HepG2 (cell line): Measurements from ENCODE around the gene THEM4. TPM values are rescaled to one million over a fixed set of nuclear protein-coding genes. Genes with fewer than 3 reads are reported as not detected.

Source experiments
- ATAC-seq: fragments of 200-7000 bp; cut with Tn5 transposase; 3 replicates; pipeline ENCODE4 v1.9.1; 2020; ENCODE audit warnings: mild to moderate bottlenecking, moderate library complexity
- BruUV-seq: library from RNA; stranded (reverse); fragments of 400-500 nt; replicated peaks from 2 replicates; lab custom pipeline; 2021; lab: Mats Ljungman, UMichigan
- CTCF ChIA-PET: fragments of 300-600 bp; formaldehyde crosslinking; extraction: SDS; loops from one replicate; lab custom pipeline; 2021; ENCODE audit warnings: low total read pairs, inconsistent platforms, low intra/inter-chr PET ratio; lab: Yijun Ruan, JAX
- POLR2A ChIA-PET: fragments of 350-600 bp; sonication (Branson Sonifier 250); formaldehyde crosslinking; loops from one replicate; lab custom pipeline; 2020; ENCODE audit warnings: antibody characterized with exemption, inconsistent platforms; lab: Yijun Ruan, JAX
- DNase-seq: peaks from one replicate; pipeline ENCODE4 v3.0.0-alpha.2; 2015; ENCODE audit warnings: low spot score
- FAIRE-seq: peaks from 3 replicates; lab custom pipeline; 2011; peaks lifted over from hg19 to GRCh38; lab: Jason Lieb, UNC
- H2AFZ ChIP-seq: one replicate; pipeline ENCODE4 v1.6.1; 2011; ENCODE audit warnings: low read length, inconsistent platforms
- H3K27ac ChIP-seq: fragments of 300-600 bp; 3 replicates; pipeline ENCODE4 v1.8.0; 2011; ENCODE audit warnings: mixed run types, mild to moderate bottlenecking, mixed read lengths, low read length, inconsistent platforms; ENCODE audit not compliant: insufficient read depth; ENCODE audit errors: extremely low read length
- H3K27me3 ChIP-seq, 2 experiments: fragments of 200-600 bp in 1 of 2; 2 replicates in 1 of 2; 3 replicates in 1 of 2; pipeline versions ENCODE4 v1.6.0 to v1.8.0; 2011; ENCODE audit warnings: low read length in 2 of 2, mild to moderate bottlenecking in 2 of 2, moderate library complexity in 2 of 2, inconsistent platforms in 1 of 2; ENCODE audit not compliant: insufficient read depth in 2 of 2, control insufficient read depth in 1 of 2
- H3K36me3 ChIP-seq, 2 experiments: fragments of 200-600 bp in 1 of 2; replicated peaks in 1 of 2; 2 replicates in 1 of 2; 3 replicates in 1 of 2; pipeline versions ENCODE4 v1.5.1 to v1.8.0; 2011; ENCODE audit warnings: low read length in 2 of 2, inconsistent platforms in 1 of 2; ENCODE audit not compliant: insufficient read depth in 2 of 2, control insufficient read depth in 1 of 2
- H3K4me1 ChIP-seq: 2 replicates; pipeline ENCODE4 v1.5.1; 2012; ENCODE audit warnings: low read length, inconsistent platforms; ENCODE audit not compliant: insufficient read depth
- H3K4me2 ChIP-seq: 2 replicates; pipeline ENCODE4 v1.6.0; 2011; ENCODE audit warnings: low read depth, low read length, inconsistent platforms
- H3K4me3 ChIP-seq, 3 experiments: fragments of 200-600 bp in 1 of 3; sonication (generic), shearing (Covaris generic) in 1 of 3; replicated peaks in 1 of 3; 2 replicates each; pipeline ENCODE4 v1.5.1; 2011 to 2016; ENCODE audit warnings: low read length in 3 of 3, inconsistent platforms in 2 of 3, low read depth in 2 of 3, mild to moderate bottlenecking in 2 of 3, control low read depth in 1 of 3, mixed read lengths in 1 of 3; ENCODE audit not compliant: insufficient read depth in 1 of 3
- H3K79me2 ChIP-seq: one replicate; pipeline ENCODE4 v1.6.1; 2011; ENCODE audit warnings: low read length, inconsistent platforms; ENCODE audit not compliant: insufficient read depth
- H3K9ac ChIP-seq: 2 replicates; pipeline ENCODE4 v1.6.0; 2011; ENCODE audit warnings: mild to moderate bottlenecking, low read depth, low read length, inconsistent platforms; ENCODE audit not compliant: insufficient read depth
- H3K9me3 ChIP-seq: 2 replicates; pipeline ENCODE4 v1.5.1; 2012; ENCODE audit warnings: mild to moderate bottlenecking, low read length
- H4K20me1 ChIP-seq: 2 replicates; pipeline ENCODE4 v1.6.0; 2011; ENCODE audit warnings: inconsistent platforms, mild to moderate bottlenecking, low read length, moderate library complexity; ENCODE audit not compliant: insufficient read depth
- BRD4 ChIP-seq: sonication (generic); formaldehyde crosslinking; IDR thresholded peaks from 2 replicates; pipeline ENCODE4 v1.4.0; 2020; ENCODE audit warnings: missing genetic modification reagents
- ISX ChIP-seq: sonication (generic); formaldehyde crosslinking; conservative IDR thresholded peaks from 2 replicates; pipeline ENCODE4 v1.5.0; 2020; ENCODE audit warnings: missing genetic modification reagents
- ZFP41 ChIP-seq: sonication (generic); formaldehyde crosslinking; IDR thresholded peaks from 2 replicates; pipeline ENCODE4 v1.4.0; 2020; ENCODE audit warnings: mild to moderate bottlenecking, missing genetic modification reagents, borderline replicate concordance
- ZNF253 ChIP-seq: sonication (generic); formaldehyde crosslinking; IDR thresholded peaks from 2 replicates; pipeline ENCODE4 v1.8.0; 2022; ENCODE audit warnings: mild to moderate bottlenecking, missing genetic modification reagents, borderline replicate concordance
- ZNF280B ChIP-seq: sonication (generic); formaldehyde crosslinking; IDR thresholded peaks from 2 replicates; pipeline ENCODE4 v1.5.0; 2020; ENCODE audit warnings: missing genetic modification reagents, mild to moderate bottlenecking, borderline replicate concordance
- ZNF501 ChIP-seq: sonication (generic); formaldehyde crosslinking; IDR thresholded peaks from 2 replicates; pipeline ENCODE4 v1.5.1; 2020; ENCODE audit warnings: mild to moderate bottlenecking, moderate library complexity, missing genetic modification reagents
- ZNF576 ChIP-seq: sonication (generic); formaldehyde crosslinking; IDR thresholded peaks from 2 replicates; pipeline ENCODE4 v1.4.0; 2020; ENCODE audit warnings: mild to moderate bottlenecking, missing genetic modification reagents
- ZNF7 ChIP-seq: IDR thresholded peaks from 2 replicates; pipeline ENCODE4 v1.6.1; 2016; ENCODE audit warnings: missing biosample characterization, missing genetic modification reagents
- ZNF780A ChIP-seq: sonication (generic); formaldehyde crosslinking; IDR thresholded peaks from 2 replicates; pipeline ENCODE4 v1.8.0; 2022; ENCODE audit warnings: mild to moderate bottlenecking, missing genetic modification reagents, moderate library complexity
- WGBS: methylation state at CpG from one replicate; pipeline ENCODE4 v1.1.6; 2017; ENCODE audit warnings: low lambda C conversion rate; 5-methylcytosine and 5-hydroxymethylcytosine counted together
- in situ Hi-C: cut with HindIII; loops from 2 replicates; pipeline ENCODE4 v1.10.0; 2017; ENCODE audit warnings: low pct_unique_long_range_greater_than_20kb; ENCODE audit not compliant: extremely low pct_ligation_motif_present
- intact Hi-C: fragments of 100-400 bp; cut with micrococcal nuclease; formaldehyde crosslinking; loops from one replicate; pipeline ENCODE4 v1.10.0; 2022; ENCODE audit not compliant: unreplicated experiment
- polyA plus RNA-seq, 8 experiments: library from polyadenylated mRNA; depleted of rRNA in 3 of 8; stranded (reverse) in 7 of 8; unstranded in 1 of 8; fragments of >200 nt; fragmentation: Illumina TruSeq in 4 of 8; extraction: Trizol in 4 of 8; gene quantifications; 2 replicates each; pipeline versions ENCODE4 v1.2.1 to v1.2.3, GENCODE V29; 2011 to 2016; ENCODE audit warnings: low read depth in 4 of 8, missing spikeins in 1 of 8, mixed read lengths in 1 of 8; ENCODE audit not compliant: insufficient read depth in 1 of 8
- total RNA-seq, 5 experiments: library from RNA; depleted of rRNA; stranded (reverse); fragments of >200 nt; fragmentation: Illumina TruSeq; extraction: Trizol; gene quantifications; 2 replicates each; pipeline ENCODE4 v1.2.3, GENCODE V29; 2016; ENCODE audit warnings: low read depth in 1 of 5
- TF ChIP-seq, protein P1 (sequence below): sonication (generic); formaldehyde crosslinking; IDR thresholded peaks from 2 replicates; pipeline ENCODE4 v1.4.0; 2020; ENCODE audit warnings: missing genetic modification reagents
- TF ChIP-seq, protein P2 (sequence below): sonication (generic); formaldehyde crosslinking; IDR thresholded peaks from 2 replicates; pipeline ENCODE4 v1.5.0; 2020; ENCODE audit warnings: missing genetic modification reagents

THEM4 gene
- total and polyA plus RNA-seq, 2 of the 13 experiments (the other 11 are each of a cell fraction or from before 2014, with no cell fraction given), result 10.9 to 13.9 TPM

- Histone ChIP-seq H3K27ac (no peak overlapping the region), H3K79me2 (no peaks in the 10 kb centered on the region), H2AFZ (no peak overlapping the region), H3K4me3 (no peak overlapping the region), H3K9ac (no peak overlapping the region), H4K20me1 (no peaks in the 10 kb centered on the region), H3K4me1 (peaks cover 4% of the 10 kb centered on the region; the same call in 1 of the 2 replicates), H3K27me3 (no peaks in the 10 kb centered on the region; a peak in 3 of 5 replicates), H3K9me3 (no peaks in the 10 kb centered on the region), H3K4me2 (no peak overlapping the region), H3K36me3 (no peaks in the 10 kb centered on the region)
- in situ Hi-C loops (no loop called here), intact Hi-C loops (no loop called here)
- ChIA-PET CTCF (no interaction called here), POLR2A (no interaction called here)
- FAIRE-seq (no peak), DNase-seq (no peak), ATAC-seq (peak; percentile 22; the same call in 1 of the 3 replicates)
- BruUV-seq, result no TSS peak
- 0% methylated on average over 2 of the region's 18 CpGs for WGBS
- TF ChIP-seq ZFP41 (CRISPR knock-in tag) (no peak), ZNF253 (CRISPR knock-in tag) (no peak), ZNF280B (CRISPR knock-in tag) (no peak), ZNF780A (no peak), ZNF7 (no peak), BRD4 (no peak), ISX (CRISPR knock-in tag) (no peak), ZNF501 (CRISPR knock-in tag) (no peak), ZNF576 (CRISPR knock-in tag) (no peak)
- TF ChIP-seq, protein P1, sequence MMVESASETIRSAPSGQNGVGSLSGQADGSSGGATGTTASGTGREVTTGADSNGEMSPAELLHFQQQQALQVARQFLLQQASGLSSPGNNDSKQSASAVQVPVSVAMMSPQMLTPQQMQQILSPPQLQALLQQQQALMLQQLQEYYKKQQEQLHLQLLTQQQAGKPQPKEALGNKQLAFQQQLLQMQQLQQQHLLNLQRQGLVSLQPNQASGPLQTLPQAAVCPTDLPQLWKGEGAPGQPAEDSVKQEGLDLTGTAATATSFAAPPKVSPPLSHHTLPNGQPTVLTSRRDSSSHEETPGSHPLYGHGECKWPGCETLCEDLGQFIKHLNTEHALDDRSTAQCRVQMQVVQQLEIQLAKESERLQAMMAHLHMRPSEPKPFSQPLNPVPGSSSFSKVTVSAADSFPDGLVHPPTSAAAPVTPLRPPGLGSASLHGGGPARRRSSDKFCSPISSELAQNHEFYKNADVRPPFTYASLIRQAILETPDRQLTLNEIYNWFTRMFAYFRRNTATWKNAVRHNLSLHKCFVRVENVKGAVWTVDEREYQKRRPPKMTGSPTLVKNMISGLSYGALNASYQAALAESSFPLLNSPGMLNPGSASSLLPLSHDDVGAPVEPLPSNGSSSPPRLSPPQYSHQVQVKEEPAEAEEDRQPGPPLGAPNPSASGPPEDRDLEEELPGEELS (CRISPR knock-in tag), result no peak
- TF ChIP-seq, protein P2, sequence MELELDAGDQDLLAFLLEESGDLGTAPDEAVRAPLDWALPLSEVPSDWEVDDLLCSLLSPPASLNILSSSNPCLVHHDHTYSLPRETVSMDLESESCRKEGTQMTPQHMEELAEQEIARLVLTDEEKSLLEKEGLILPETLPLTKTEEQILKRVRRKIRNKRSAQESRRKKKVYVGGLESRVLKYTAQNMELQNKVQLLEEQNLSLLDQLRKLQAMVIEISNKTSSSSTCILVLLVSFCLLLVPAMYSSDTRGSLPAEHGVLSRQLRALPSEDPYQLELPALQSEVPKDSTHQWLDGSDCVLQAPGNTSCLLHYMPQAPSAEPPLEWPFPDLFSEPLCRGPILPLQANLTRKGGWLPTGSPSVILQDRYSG, result no peak
Observed at GRCh38 chr1:151949371-151950193, 40.3 kb upstream of the THEM4 start.
